Smooth muscle cell (in vitro differentiated cells): ENCODE results near the gene CCDC69. TPM values are rescaled to one million over a fixed set of nuclear protein-coding genes. Genes with fewer than 3 reads are reported as not detected.
A peak's percentile ranks its signal among the peaks of the same experiment; 100 is the strongest.

Experiments
- DNase-seq: peaks from one replicate; lab custom pipeline; 2025; ENCODE audit not compliant: unreplicated experiment; lab: John Stamatoyannopoulos, UW
- H2AFZ ChIP-seq: fragments of 200-600 bp; sonication (generic); 2 replicates; pipeline ENCODE4 v1.6.0; 2016; ENCODE audit warnings: antibody characterized with exemption, low read depth, mild to moderate bottlenecking
- H3F3A ChIP-seq: fragments of 200-600 bp; sonication (generic); 2 replicates; pipeline ENCODE4 v1.6.0; 2017; ENCODE audit warnings: antibody characterized with exemption, low read depth
- H3K27ac ChIP-seq: fragments of 200-600 bp; sonication (generic); 2 replicates; pipeline ENCODE4 v1.5.1; 2016; ENCODE audit warnings: low read depth, mild to moderate bottlenecking
- H3K27me3 ChIP-seq: fragments of 200-600 bp; sonication (generic); 2 replicates; pipeline ENCODE4 v1.6.1; 2016; ENCODE audit warnings: low read depth, mild to moderate bottlenecking
- H3K36me3 ChIP-seq: fragments of 200-600 bp; sonication (generic); 2 replicates; pipeline ENCODE4 v1.5.1; 2016; ENCODE audit warnings: low read depth
- H3K4me1 ChIP-seq: fragments of 200-600 bp; sonication (generic); 2 replicates; pipeline ENCODE4 v1.5.1; 2016; ENCODE audit warnings: low read depth
- H3K4me2 ChIP-seq: fragments of 200-600 bp; sonication (generic); 2 replicates; pipeline ENCODE4 v1.6.0; 2016; ENCODE audit warnings: mild to moderate bottlenecking
- H3K4me3 ChIP-seq: fragments of 200-600 bp; sonication (generic); 2 replicates; pipeline ENCODE4 v1.5.1; 2016; ENCODE audit warnings: mild to moderate bottlenecking
- H3K79me2 ChIP-seq: fragments of 200-600 bp; sonication (generic); 2 replicates; pipeline ENCODE4 v1.6.0; 2016; ENCODE audit warnings: low read depth, mild to moderate bottlenecking
- H3K9ac ChIP-seq: fragments of 200-600 bp; sonication (generic); 2 replicates; pipeline ENCODE4 v1.6.0; 2016; ENCODE audit warnings: low read depth
- H3K9me3 ChIP-seq: fragments of 200-600 bp; sonication (generic); replicated peaks from 2 replicates; pipeline ENCODE4 v1.5.1; 2016; ENCODE audit warnings: low read depth
- H4K20me1 ChIP-seq: fragments of 200-600 bp; sonication (generic); 2 replicates; pipeline ENCODE4 v1.6.0; 2016; ENCODE audit warnings: low read depth
- CTCF ChIP-seq: fragments of 200-600 bp; sonication (generic); IDR thresholded peaks from 2 replicates; pipeline ENCODE4 v1.5.1; 2017; ENCODE audit warnings: borderline replicate concordance, mild to moderate bottlenecking, antibody characterized with exemption; ENCODE audit not compliant: insufficient read depth, poor library complexity, severe bottlenecking
- WGBS: methylation state at CpG from one replicate; pipeline ENCODE4 v1.1.7; 2016; ENCODE audit warnings: low lambda C conversion rate; 5-methylcytosine and 5-hydroxymethylcytosine counted together
- polyA plus RNA-seq: library from polyadenylated mRNA; unstranded; fragments of >200 nt; fragmentation: Nextera tagmentation; extraction: Ambion mirVana; gene quantifications from 2 replicates; pipeline ENCODE4 v1.2.1, GENCODE V29; 2016
- total RNA-seq: library from RNA; depleted of rRNA; stranded (reverse); fragments of >200 nt; gene quantifications from 2 replicates; pipeline ENCODE4 v1.2.3, GENCODE V29; 2014

The CCDC69 gene
- total and polyA plus RNA-seq, 2 experiments from 2014 or later, result 1.1 to 1.2 TPM

- peak overlapping the region; percentile 38 for H3K27ac ChIP-seq
- peaks cover 8% of the 10 kb centered on the region for H3K4me1 ChIP-seq
- peaks cover 5% of the 10 kb centered on the region for H3K36me3 ChIP-seq
- no peaks in the 10 kb centered on the region for H3K9me3 ChIP-seq
- H3K4me3 ChIP-seq, result no peak overlapping the region
- H2AFZ ChIP-seq, result no peak overlapping the region
- TF ChIP-seq CTCF, result no peak
- H3K27me3 ChIP-seq, result no peaks in the 10 kb centered on the region
- peaks cover 59% of the 10 kb centered on the region for H3K79me2 ChIP-seq
- no peaks in the 10 kb centered on the region for H3F3A ChIP-seq
- WGBS, result 60% methylated on average over 15 of the region's 15 CpGs
- no peak overlapping the region for H3K4me2 ChIP-seq
- H4K20me1 ChIP-seq, result peaks cover 99% of the 10 kb centered on the region
- no peak for DNase-seq
- no peak overlapping the region for H3K9ac ChIP-seq
Measured at GRCh38 chr5:151141535-151141934, 82.4 kb downstream of the CCDC69 start.

GRCh38 chr5:151140686-151141459, 83.0 kb downstream of the CCDC69 start:
- no peak overlapping the region for H2AFZ ChIP-seq
- DNase-seq, result no peak
- peaks cover 5% of the 10 kb centered on the region for H3K36me3 ChIP-seq
- no peak overlapping the region for H3K27ac ChIP-seq
- peaks cover 53% of the 10 kb centered on the region for H3K79me2 ChIP-seq
- 95% methylated on average over 7 of the region's 7 CpGs for WGBS
- H3K9me3 ChIP-seq, result no peaks in the 10 kb centered on the region
- no peak overlapping the region for H3K4me3 ChIP-seq
- H3F3A ChIP-seq, result no peaks in the 10 kb centered on the region
- H4K20me1 ChIP-seq, result peaks cover 99% of the 10 kb centered on the region
- H3K9ac ChIP-seq, result no peak overlapping the region
- no peak overlapping the region for H3K4me2 ChIP-seq
- TF ChIP-seq CTCF, result no peak
- peaks cover 8% of the 10 kb centered on the region for H3K4me1 ChIP-seq
- no peaks in the 10 kb centered on the region for H3K27me3 ChIP-seq

GRCh38 chr5:151139646-151140045, 84.2 kb downstream of the CCDC69 start:
- H3K27ac ChIP-seq, result no peak overlapping the region
- peaks cover 40% of the 10 kb centered on the region for H3K79me2 ChIP-seq
- no peak for TF ChIP-seq CTCF
- H3K4me2 ChIP-seq, result no peak overlapping the region
- H3F3A ChIP-seq, result no peaks in the 10 kb centered on the region
- H2AFZ ChIP-seq, result no peak overlapping the region
- H4K20me1 ChIP-seq, result peaks cover 99% of the 10 kb centered on the region
- no peaks in the 10 kb centered on the region for H3K9me3 ChIP-seq
- 93% methylated on average over 3 of the region's 3 CpGs for WGBS
- H3K4me1 ChIP-seq, result peaks cover 8% of the 10 kb centered on the region
- H3K9ac ChIP-seq, result no peak overlapping the region
- H3K4me3 ChIP-seq, result no peak overlapping the region
- DNase-seq, result no peak
- H3K36me3 ChIP-seq, result peaks cover 5% of the 10 kb centered on the region
- no peaks in the 10 kb centered on the region for H3K27me3 ChIP-seq

GRCh38 chr5:151139015-151139414, 84.9 kb downstream of the CCDC69 start:
- H3K9ac ChIP-seq, result no peak overlapping the region
- H3K4me3 ChIP-seq, result no peak overlapping the region
- H3K27ac ChIP-seq, result no peak overlapping the region
- WGBS, result 93% methylated on average over 8 of the region's 8 CpGs
- H3K9me3 ChIP-seq, result no peaks in the 10 kb centered on the region
- H3K36me3 ChIP-seq, result peaks cover 7% of the 10 kb centered on the region
- H3K4me2 ChIP-seq, result no peak overlapping the region
- no peak overlapping the region for H2AFZ ChIP-seq
- no peak for DNase-seq
- no peaks in the 10 kb centered on the region for H3K27me3 ChIP-seq
- H3F3A ChIP-seq, result no peaks in the 10 kb centered on the region
- H3K4me1 ChIP-seq, result peaks cover 8% of the 10 kb centered on the region
- peaks cover 34% of the 10 kb centered on the region for H3K79me2 ChIP-seq
- TF ChIP-seq CTCF, result no peak
- H4K20me1 ChIP-seq, result peaks cover 94% of the 10 kb centered on the region
